Upper lobe of right lung (tissue), 1 donor: Measurements from ENCODE around the gene GID8. TPM values are rescaled to one million over a fixed set of nuclear protein-coding genes. Genes with fewer than 3 reads are reported as not detected.

Experiments used
- ATAC-seq: fragments of 200-7000 bp; cut with Tn5 transposase; one replicate; pipeline ENCODE4 v1.9.1; 2020; ENCODE audit warnings: mild to moderate bottlenecking, moderate library complexity
- DNase-seq: peaks from one replicate; pipeline ENCODE4 v3.0.0-alpha.2; 2020
- H3K27ac ChIP-seq: fragments of 200-600 bp; one replicate; pipeline ENCODE4 v1.8.0; 2022
- H3K27me3 ChIP-seq: fragments of 200-600 bp; one replicate; pipeline ENCODE4 v1.8.0; 2022; ENCODE audit warnings: mild to moderate bottlenecking
- H3K36me3 ChIP-seq: fragments of 200-600 bp; one replicate; pipeline ENCODE4 v1.8.0; 2022
- H3K4me1 ChIP-seq: fragments of 200-600 bp; one replicate; pipeline ENCODE4 v1.8.0; 2022
- H3K4me3 ChIP-seq: fragments of 200-600 bp; one replicate; pipeline ENCODE4 v1.8.0; 2022; ENCODE audit warnings: mild to moderate bottlenecking
- H3K9me3 ChIP-seq: fragments of 200-600 bp; one replicate; pipeline ENCODE4 v1.8.0; 2022
- intact Hi-C: fragments of 100-400 bp; cut with DNase I; formaldehyde crosslinking; loops from one replicate; pipeline ENCODE4 v1.11.0; 2022
- total RNA-seq: library from RNA; stranded (reverse); fragmentation: NEBNext Ultra II Directional; extraction: Animal tissue kit (Norgen Biotek cat#: 25700); gene quantifications from one replicate; pipeline ENCODE4 v1.2.1, GENCODE V29; 2021
- TF ChIP-seq, protein P1 (sequence below): fragments of 200-600 bp; IDR thresholded peaks from one replicate; pipeline ENCODE4 v1.8.0; 2022; ENCODE audit warnings: antibody characterized with exemption
- donor health status: DM: no; HTN: yes; CAD: no; lungs with severe emphysema.

GID8 gene
- total RNA-seq, 1 donor from 2014 or later, result 27.4 TPM

- ATAC-seq, result no peak
Measured at GRCh38 chr20:62928246-62928939, 9.6 kb upstream of the GID8 start.

DNA sequence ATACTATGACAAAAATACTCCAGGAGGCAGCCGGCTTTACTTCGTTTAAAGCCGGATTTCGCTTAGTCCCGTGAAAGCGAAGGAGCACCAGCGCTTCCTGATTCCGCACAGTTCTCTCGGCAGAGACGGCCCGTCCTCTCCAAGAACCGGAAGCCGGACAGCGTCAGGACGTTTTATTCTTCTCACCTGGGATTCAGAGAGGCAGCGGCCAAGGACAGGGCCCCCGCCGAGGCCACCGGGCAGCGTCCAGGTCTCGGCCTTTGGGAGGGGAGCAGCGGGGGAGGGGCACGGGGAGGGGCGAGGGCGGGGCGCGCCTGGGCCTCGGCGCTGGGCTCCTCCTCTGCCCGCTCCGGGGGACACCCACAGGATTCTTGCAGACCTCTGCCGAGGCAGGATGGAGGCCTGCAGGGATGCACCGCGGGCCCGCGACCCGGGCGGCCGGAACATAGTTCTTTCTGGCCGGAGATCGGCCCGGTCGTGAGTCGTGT is 8.9 kb upstream of the GID8 start:
- Histone ChIP-seq H3K4me1 (peaks cover 41% of the 10 kb centered on the region), H3K4me3 (peak overlapping the region; percentile 62)
- intact Hi-C loops, result no loop called here

More at GRCh38 chr20:62928246-62928939, 9.6 kb upstream of the GID8 start:
- H3K9me3 ChIP-seq, result no peaks in the 10 kb centered on the region
- intact Hi-C loops, result no loop called here
- H3K27me3 ChIP-seq, result no peaks in the 10 kb centered on the region
- H3K27ac ChIP-seq, result peak overlapping the region; percentile 86
- H3K4me1 ChIP-seq, result peaks cover 48% of the 10 kb centered on the region
- H3K4me3 ChIP-seq, result peak overlapping the region; percentile 62
- no peak for DNase-seq
- TF ChIP-seq, protein P1, sequence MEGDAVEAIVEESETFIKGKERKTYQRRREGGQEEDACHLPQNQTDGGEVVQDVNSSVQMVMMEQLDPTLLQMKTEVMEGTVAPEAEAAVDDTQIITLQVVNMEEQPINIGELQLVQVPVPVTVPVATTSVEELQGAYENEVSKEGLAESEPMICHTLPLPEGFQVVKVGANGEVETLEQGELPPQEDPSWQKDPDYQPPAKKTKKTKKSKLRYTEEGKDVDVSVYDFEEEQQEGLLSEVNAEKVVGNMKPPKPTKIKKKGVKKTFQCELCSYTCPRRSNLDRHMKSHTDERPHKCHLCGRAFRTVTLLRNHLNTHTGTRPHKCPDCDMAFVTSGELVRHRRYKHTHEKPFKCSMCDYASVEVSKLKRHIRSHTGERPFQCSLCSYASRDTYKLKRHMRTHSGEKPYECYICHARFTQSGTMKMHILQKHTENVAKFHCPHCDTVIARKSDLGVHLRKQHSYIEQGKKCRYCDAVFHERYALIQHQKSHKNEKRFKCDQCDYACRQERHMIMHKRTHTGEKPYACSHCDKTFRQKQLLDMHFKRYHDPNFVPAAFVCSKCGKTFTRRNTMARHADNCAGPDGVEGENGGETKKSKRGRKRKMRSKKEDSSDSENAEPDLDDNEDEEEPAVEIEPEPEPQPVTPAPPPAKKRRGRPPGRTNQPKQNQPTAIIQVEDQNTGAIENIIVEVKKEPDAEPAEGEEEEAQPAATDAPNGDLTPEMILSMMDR, result no peak
- H3K36me3 ChIP-seq, result no peaks in the 10 kb centered on the region

DNA sequence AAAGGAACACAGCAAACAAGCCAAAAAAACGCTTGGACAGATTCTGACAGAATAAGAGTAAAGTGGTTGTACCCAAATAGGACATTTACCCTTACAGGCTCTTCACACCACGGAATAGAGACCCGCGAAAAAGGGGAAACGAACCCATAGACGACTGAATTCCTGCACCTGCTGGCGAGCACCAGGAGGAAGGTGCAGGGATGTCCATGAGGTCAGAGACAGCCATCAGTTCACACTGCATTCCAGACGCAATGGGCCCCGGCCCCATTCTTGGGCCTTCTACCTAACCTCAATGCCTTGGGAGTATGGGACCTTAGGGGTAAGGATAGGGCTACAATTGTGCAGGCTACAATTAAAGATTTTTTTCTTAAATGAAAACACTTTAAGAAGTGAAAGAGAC is 6.5 kb upstream of the GID8 start:
- Histone ChIP-seq H3K9me3 (no peaks in the 10 kb centered on the region), H3K4me3 (no peak overlapping the region), H3K27me3 (no peaks in the 10 kb centered on the region), H3K27ac (no peak overlapping the region), H3K36me3 (no peaks in the 10 kb centered on the region), H3K4me1 (peaks cover 43% of the 10 kb centered on the region)
- DNase-seq (peak; percentile 1), ATAC-seq (no peak)
- TF ChIP-seq, protein P1, result no peak
- intact Hi-C loops, result no loop called here

More for the DNA sequence above, 8.9 kb upstream of the GID8 start:
- Histone ChIP-seq H3K27me3 (no peaks in the 10 kb centered on the region), H3K9me3 (no peaks in the 10 kb centered on the region), H3K27ac (peak overlapping the region; percentile 86), H3K36me3 (no peaks in the 10 kb centered on the region)
- peak; percentile 87 for DNase-seq
- ATAC-seq, result peak; percentile 76
- TF ChIP-seq, protein P1, result no peak

GRCh38 chr20:62933966-62934365 is 4.0 kb upstream of the GID8 start:
- no peaks in the 10 kb centered on the region for H3K9me3 ChIP-seq
- H3K27ac ChIP-seq, result no peak overlapping the region
- ATAC-seq, result no peak
- no peaks in the 10 kb centered on the region for H3K36me3 ChIP-seq
- intact Hi-C loops, result no loop called here
- peak; percentile 38 for DNase-seq
- no peaks in the 10 kb centered on the region for H3K27me3 ChIP-seq
- TF ChIP-seq, protein P1, result no peak
- H3K4me1 ChIP-seq, result peaks cover 29% of the 10 kb centered on the region
- H3K4me3 ChIP-seq, result no peak overlapping the region

GRCh38 chr20:62935204-62935967 is 2.6 kb upstream of the GID8 start:
- TF ChIP-seq, protein P1, result no peak
- Histone ChIP-seq H3K27me3 (no peaks in the 10 kb centered on the region), H3K4me1 (peaks cover 28% of the 10 kb centered on the region), H3K9me3 (no peaks in the 10 kb centered on the region), H3K36me3 (no peaks in the 10 kb centered on the region), H3K27ac (no peak overlapping the region), H3K4me3 (no peak overlapping the region)
- intact Hi-C loops, result no loop called here
- ATAC-seq (no peak), DNase-seq (peak; percentile 3)
